GM12878 (cell line): Measurements from ENCODE around the gene FIZ1. TPM values are rescaled to one million over a fixed set of nuclear protein-coding genes. Genes with fewer than 3 reads are reported as not detected.

Experiments
- CBX3 ChIP-seq: fragments of 200-600 bp; sonication (generic); IDR thresholded peaks from 2 replicates; pipeline ENCODE4 v1.6.1; 2016; ENCODE audit warnings: low read depth, borderline replicate concordance
- CEBPB ChIP-seq, 2 experiments: fragments of 150-350 bp in 1 of 2; IDR thresholded peaks; 2 replicates each; pipeline ENCODE4 v1.6.1; 2012 to 2014; ENCODE audit warnings: low read depth in 2 of 2, low read length in 2 of 2, borderline replicate concordance in 1 of 2, inconsistent platforms in 1 of 2
- CEBPZ ChIP-seq: fragments of 150-350 bp; IDR thresholded peaks from 2 replicates; pipeline ENCODE4 v1.6.1; 2016; ENCODE audit warnings: low read depth, low read length
- EZH2 ChIP-seq: IDR thresholded peaks from 2 replicates; pipeline ENCODE4 v1.6.1; 2012; ENCODE audit warnings: low read depth, mild to moderate bottlenecking, control low read depth, inconsistent platforms, low read length, borderline replicate concordance; ENCODE audit not compliant: control insufficient read depth
- IKZF2 ChIP-seq, 2 experiments: fragments of 450-650 bp; IDR thresholded peaks; 2 replicates each; pipeline ENCODE4 v1.6.1; 2017; ENCODE audit warnings: mild to moderate bottlenecking in 2 of 2, moderate library complexity in 2 of 2
- NFYB ChIP-seq: IDR thresholded peaks from 2 replicates; pipeline ENCODE4 v1.6.1; 2011; ENCODE audit warnings: low read depth, mild to moderate bottlenecking, low read length, improper control_type of control experiment, moderate library complexity; ENCODE audit not compliant: insufficient read depth
- RFX5 ChIP-seq: IDR thresholded peaks from 2 replicates; pipeline ENCODE4 v1.6.1; 2011; ENCODE audit warnings: low read depth, low read length, improper control_type of control experiment
- SP1 ChIP-seq: IDR thresholded peaks from one replicate; pipeline ENCODE4 v1.6.1; 2011; ENCODE audit warnings: low read depth, low read length
- SUPT20H ChIP-seq: IDR thresholded peaks from 2 replicates; pipeline ENCODE4 v1.6.1; 2011; ENCODE audit warnings: low read depth, mild to moderate bottlenecking, low read length, moderate library complexity, borderline replicate concordance; ENCODE audit not compliant: control insufficient read depth
- ZNF207 ChIP-seq: fragments of 450-650 bp; IDR thresholded peaks from 2 replicates; pipeline ENCODE4 v1.6.1; 2014; ENCODE audit warnings: antibody characterized with exemption, mild to moderate bottlenecking, borderline replicate concordance
- polyA plus RNA-seq, 11 experiments: library from polyadenylated mRNA; depleted of rRNA in 4 of 11; unstranded in 6 of 11; stranded (reverse) in 5 of 11; fragments of >200 nt; fragmentation: Nextera tagmentation in 4 of 11; fragmentation: Illumina TruSeq in 1 of 11; extraction: Ambion mirVana in 4 of 11; extraction: Trizol in 1 of 11; gene quantifications; 1 replicate in 1 of 11; 2 replicates in 10 of 11; pipeline versions ENCODE4 v1.2.1 to v1.2.3, GENCODE V29; 2011 to 2016; ENCODE audit warnings: inconsistent platforms in 2 of 11, missing spikeins in 2 of 11, low read depth in 1 of 11
- total RNA-seq, 4 experiments: library from RNA; depleted of rRNA in 3 of 4; stranded (reverse); fragments of >200 nt in 3 of 4; fragmentation: Illumina TruSeq in 1 of 4; extraction: Trizol in 1 of 4; gene quantifications; 2 replicates each; pipeline versions ENCODE4 v1.2.1 to v1.2.3, GENCODE V29; 2013 to 2021
- TF ChIP-seq, protein P1 (sequence below): IDR thresholded peaks from 2 replicates; pipeline ENCODE4 v1.6.1; 2012; ENCODE audit warnings: improper control_type of control experiment, low read depth, low read length; ENCODE audit not compliant: insufficient replicate concordance
- TF ChIP-seq, protein P2 (sequence below): IDR thresholded peaks from 2 replicates; pipeline ENCODE4 v1.6.1; 2012; ENCODE audit warnings: low read depth, low read length, improper control_type of control experiment
- TF ChIP-seq, protein P3 (sequence below), 3 experiments: IDR thresholded peaks in 2 of 3; conservative IDR thresholded peaks in 1 of 3; 2 replicates each; pipeline ENCODE4 v1.5.1; 2011; ENCODE audit warnings: low read depth in 3 of 3, low read length in 3 of 3, mild to moderate bottlenecking in 3 of 3, control low read depth in 2 of 3, moderate library complexity in 2 of 3, inconsistent platforms in 1 of 3, mixed read lengths in 1 of 3; ENCODE audit not compliant: control insufficient read depth in 2 of 3, insufficient read depth in 1 of 3; ENCODE audit errors: extremely low read depth in 1 of 3
- TF ChIP-seq, protein P4 (sequence below): fragments of 450-650 bp; conservative IDR thresholded peaks from 2 replicates; pipeline ENCODE4 v1.6.1; 2017; ENCODE audit warnings: mild to moderate bottlenecking, moderate library complexity

Gene FIZ1
- total and polyA plus RNA-seq, 10 of the 15 experiments (the other 5 are each of a cell fraction or from before 2014, with no cell fraction given), result 0.60 to 16.8 (median 4.2) TPM

GRCh38 chr19:55599842-55600661 lies 735 bp upstream of the FIZ1 start, which contains the start of gene ZNF524 (continued):
- TF ChIP-seq, protein P1, sequence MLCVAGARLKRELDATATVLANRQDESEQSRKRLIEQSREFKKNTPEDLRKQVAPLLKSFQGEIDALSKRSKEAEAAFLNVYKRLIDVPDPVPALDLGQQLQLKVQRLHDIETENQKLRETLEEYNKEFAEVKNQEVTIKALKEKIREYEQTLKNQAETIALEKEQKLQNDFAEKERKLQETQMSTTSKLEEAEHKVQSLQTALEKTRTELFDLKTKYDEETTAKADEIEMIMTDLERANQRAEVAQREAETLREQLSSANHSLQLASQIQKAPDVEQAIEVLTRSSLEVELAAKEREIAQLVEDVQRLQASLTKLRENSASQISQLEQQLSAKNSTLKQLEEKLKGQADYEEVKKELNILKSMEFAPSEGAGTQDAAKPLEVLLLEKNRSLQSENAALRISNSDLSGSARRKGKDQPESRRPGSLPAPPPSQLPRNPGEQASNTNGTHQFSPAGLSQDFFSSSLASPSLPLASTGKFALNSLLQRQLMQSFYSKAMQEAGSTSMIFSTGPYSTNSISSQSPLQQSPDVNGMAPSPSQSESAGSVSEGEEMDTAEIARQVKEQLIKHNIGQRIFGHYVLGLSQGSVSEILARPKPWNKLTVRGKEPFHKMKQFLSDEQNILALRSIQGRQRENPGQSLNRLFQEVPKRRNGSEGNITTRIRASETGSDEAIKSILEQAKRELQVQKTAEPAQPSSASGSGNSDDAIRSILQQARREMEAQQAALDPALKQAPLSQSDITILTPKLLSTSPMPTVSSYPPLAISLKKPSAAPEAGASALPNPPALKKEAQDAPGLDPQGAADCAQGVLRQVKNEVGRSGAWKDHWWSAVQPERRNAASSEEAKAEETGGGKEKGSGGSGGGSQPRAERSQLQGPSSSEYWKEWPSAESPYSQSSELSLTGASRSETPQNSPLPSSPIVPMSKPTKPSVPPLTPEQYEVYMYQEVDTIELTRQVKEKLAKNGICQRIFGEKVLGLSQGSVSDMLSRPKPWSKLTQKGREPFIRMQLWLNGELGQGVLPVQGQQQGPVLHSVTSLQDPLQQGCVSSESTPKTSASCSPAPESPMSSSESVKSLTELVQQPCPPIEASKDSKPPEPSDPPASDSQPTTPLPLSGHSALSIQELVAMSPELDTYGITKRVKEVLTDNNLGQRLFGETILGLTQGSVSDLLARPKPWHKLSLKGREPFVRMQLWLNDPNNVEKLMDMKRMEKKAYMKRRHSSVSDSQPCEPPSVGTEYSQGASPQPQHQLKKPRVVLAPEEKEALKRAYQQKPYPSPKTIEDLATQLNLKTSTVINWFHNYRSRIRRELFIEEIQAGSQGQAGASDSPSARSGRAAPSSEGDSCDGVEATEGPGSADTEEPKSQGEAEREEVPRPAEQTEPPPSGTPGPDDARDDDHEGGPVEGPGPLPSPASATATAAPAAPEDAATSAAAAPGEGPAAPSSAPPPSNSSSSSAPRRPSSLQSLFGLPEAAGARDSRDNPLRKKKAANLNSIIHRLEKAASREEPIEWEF, result no peak
- TF ChIP-seq SP1, result peak; percentile 73
- no peak for TF ChIP-seq CBX3
- no peak for TF ChIP-seq RFX5
- 0 out of 2 replicates have a peak, but pooled peaks have one; percentile 59 for TF ChIP-seq NFYB
- TF ChIP-seq EZH2, result no peak
- no peak for TF ChIP-seq SUPT20H
- no peak for TF ChIP-seq CEBPZ
- TF ChIP-seq IKZF2 (IDR thresholded peaks at IDR 0.05), result no peak
- TF ChIP-seq, protein P2, sequence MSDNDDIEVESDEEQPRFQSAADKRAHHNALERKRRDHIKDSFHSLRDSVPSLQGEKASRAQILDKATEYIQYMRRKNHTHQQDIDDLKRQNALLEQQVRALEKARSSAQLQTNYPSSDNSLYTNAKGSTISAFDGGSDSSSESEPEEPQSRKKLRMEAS, result no peak
- TF ChIP-seq, protein P3, sequence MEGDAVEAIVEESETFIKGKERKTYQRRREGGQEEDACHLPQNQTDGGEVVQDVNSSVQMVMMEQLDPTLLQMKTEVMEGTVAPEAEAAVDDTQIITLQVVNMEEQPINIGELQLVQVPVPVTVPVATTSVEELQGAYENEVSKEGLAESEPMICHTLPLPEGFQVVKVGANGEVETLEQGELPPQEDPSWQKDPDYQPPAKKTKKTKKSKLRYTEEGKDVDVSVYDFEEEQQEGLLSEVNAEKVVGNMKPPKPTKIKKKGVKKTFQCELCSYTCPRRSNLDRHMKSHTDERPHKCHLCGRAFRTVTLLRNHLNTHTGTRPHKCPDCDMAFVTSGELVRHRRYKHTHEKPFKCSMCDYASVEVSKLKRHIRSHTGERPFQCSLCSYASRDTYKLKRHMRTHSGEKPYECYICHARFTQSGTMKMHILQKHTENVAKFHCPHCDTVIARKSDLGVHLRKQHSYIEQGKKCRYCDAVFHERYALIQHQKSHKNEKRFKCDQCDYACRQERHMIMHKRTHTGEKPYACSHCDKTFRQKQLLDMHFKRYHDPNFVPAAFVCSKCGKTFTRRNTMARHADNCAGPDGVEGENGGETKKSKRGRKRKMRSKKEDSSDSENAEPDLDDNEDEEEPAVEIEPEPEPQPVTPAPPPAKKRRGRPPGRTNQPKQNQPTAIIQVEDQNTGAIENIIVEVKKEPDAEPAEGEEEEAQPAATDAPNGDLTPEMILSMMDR (IDR thresholded peaks at IDR 0.05 in 2 of 3, conservative IDR thresholded peaks at IDR 0.05 in 1 of 3; ENCODE audit: control insufficient read depth in 2 of 3, extremely low read depth in 1 of 3, insufficient read depth in 1 of 3, low read depth in 3 of 3, low read length in 3 of 3), result no peak
- TF ChIP-seq CEBPB (IDR thresholded peaks at IDR 0.05; ENCODE audit: borderline replicate concordance in 1 of 2, low read depth in 2 of 2, low read length in 2 of 2), result no peak
- peak; percentile 90 for TF ChIP-seq ZNF207
- TF ChIP-seq, protein P4, sequence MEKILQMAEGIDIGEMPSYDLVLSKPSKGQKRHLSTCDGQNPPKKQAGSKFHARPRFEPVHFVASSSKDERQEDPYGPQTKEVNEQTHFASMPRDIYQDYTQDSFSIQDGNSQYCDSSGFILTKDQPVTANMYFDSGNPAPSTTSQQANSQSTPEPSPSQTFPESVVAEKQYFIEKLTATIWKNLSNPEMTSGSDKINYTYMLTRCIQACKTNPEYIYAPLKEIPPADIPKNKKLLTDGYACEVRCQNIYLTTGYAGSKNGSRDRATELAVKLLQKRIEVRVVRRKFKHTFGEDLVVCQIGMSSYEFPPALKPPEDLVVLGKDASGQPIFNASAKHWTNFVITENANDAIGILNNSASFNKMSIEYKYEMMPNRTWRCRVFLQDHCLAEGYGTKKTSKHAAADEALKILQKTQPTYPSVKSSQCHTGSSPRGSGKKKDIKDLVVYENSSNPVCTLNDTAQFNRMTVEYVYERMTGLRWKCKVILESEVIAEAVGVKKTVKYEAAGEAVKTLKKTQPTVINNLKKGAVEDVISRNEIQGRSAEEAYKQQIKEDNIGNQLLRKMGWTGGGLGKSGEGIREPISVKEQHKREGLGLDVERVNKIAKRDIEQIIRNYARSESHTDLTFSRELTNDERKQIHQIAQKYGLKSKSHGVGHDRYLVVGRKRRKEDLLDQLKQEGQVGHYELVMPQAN, result peak; percentile 65; the same call in 1 of the 2 replicates
